GM18870 (cell line): ENCODE data around the gene MATR3.
A peak's percentile ranks its signal among the peaks of the same experiment; 100 is the strongest.
"Not testable (repeated sequence)": the region's sequence is repeated elsewhere in the genome, so short reads cannot be mapped to it uniquely, and the experiment has no call there.

Experiments
- ATAC-seq: cut with Tn5 transposase; IDR thresholded peaks from one replicate; pipeline ENCODE4 v1.9.1; 2021; ENCODE audit warnings: moderate library complexity; ENCODE audit not compliant: unreplicated experiment

The MATR3 gene

DNA sequence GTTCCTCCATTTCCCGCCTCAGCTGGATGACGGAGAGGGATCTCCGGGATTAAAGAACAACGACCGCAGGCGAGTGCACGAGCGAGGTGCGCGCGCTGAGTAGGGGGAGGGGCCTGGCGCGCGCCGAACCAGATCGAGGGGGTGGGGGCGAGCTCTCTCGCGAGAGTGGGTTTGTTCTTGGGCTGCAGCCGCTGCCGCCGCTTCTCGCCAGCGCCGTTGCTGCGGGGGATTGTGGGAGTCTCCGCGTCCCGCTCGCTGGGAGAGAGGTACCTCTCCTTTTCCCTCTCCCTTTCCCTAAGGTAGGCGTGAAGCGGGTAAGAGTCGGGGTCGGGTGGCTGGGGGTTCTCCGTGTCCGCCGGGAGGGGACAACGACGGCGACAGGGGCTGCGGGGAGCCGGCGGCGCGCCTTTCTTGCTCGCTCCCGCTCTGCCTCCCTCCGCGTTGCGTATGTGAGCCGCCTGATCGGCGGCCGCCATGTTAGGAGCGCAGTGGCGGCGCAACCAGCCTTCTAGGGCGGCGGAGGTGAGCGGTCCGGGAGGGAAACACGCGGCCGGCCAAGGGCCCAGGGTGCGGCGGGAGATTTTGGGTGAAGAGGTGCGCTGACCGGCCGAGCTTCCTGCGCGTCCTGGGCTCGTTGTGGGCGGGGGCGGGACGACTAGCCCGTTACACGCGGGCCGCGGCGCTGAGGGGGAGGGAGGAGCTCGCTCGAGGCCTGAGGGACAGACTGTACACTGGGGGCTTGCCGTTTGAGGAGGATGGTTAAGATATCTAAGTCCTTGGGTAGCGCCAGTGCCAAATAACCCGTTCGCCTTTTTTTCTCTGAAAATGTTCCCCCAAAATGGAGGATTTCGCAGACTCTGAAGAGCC is at the start of gene MATR3:
TSS of gene MATR3 (plus strand) at position 234 of the 867 bp plus-strand sequence. CDS start 13,676 bp downstream, outside the sequence.
- peak; percentile 50 for ATAC-seq

DNA sequence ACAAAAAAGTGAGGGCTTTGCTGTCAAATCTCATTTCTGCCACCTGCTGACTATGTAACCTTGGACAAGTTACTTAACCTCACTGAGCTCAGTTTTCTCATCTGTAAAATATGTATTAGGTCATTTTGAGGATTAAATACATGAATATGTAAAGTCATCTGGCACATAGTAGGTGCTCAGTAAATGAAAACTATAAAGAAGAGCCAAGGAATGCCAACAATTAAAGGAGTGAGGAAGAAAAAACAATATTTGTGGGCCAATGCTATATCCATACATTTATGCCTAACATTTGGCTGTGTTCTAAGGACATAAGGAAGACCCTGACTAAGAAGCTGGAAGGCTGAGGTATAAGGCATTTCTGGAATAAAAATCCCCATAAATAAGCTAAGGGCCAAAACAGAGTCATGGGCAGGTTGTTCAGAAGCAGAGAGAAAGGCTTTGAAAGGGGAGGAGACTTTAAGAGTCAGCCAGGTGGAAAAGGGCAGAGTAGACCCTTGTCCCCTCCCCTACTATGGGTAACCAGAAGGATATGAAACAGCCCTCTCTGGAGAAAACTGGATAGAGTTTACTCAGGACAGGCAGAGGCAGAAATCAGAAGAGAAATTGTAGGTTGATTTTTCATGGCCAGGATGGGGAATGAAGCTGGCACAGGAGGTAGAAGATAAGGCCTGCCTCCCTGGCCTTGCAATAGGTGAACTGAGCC is 47.8 kb upstream of the MATR3 start:
- no peak for ATAC-seq

GRCh38 chr5:139246394-139246793 is 47.1 kb upstream of the MATR3 start:
- ATAC-seq = no peak

DNA sequence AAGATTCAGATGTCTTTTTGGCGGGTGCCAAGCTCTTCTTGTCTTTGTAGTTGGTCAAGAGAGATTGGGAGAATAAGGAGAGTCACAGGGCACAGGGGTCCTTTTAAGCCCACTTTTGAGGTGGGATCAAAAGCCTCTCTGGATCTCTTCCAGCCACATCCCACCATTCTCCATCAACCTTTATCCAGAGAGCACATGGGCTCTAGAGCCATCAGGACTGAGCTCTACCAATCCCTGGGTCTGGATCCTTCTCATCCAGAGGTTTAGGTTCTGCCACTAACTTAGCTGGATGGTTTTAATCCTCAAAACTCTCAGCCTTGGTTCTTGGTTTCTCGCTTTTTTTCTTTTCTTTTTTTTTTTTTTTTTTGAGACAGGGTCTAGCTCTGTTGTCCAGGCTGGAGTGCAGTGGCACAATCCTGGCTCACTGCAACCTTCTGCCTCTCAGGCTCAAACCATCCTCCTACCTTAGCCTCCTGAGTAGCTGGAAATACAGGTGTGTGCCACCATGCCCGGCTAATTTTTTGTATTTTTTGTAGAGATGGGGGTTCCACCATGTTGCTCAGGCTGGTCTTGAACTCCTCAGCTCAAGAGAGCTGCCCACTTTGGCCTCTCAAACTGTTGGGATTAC is 44.6 kb upstream of the MATR3 start:
- ATAC-seq = no peak

GRCh38 chr5:139251281-139251687 is 42.3 kb upstream of the MATR3 start:
- no peak for ATAC-seq

DNA sequence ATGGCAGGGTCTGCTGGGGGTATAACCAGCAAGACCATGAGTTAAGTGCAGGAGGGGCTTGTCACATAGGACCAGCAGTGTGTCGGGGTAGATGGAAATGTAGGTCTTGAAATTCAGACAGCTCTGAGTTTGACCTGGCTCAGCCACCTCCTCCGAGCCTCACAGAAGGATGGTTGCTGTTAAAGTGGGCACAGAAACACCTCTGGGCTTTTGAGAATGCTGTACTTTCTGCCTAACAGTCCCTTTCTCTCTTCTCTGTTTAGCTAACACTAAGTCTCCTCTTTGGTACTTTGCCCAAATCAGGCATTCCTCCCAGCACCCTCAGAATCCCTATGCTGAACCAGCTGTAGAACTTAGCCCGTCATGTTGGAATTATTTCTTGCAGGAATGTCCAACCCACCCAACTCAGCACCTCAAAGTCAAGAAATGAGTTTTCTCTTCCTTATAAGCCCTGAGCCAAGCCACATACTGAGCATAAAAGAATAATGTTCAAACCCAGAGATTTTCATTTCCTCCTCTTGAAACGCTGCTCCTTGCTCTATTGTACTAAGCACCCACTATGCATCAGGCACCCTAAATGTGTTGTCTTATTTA is 41.7 kb upstream of the MATR3 start:
- ATAC-seq = no peak

DNA sequence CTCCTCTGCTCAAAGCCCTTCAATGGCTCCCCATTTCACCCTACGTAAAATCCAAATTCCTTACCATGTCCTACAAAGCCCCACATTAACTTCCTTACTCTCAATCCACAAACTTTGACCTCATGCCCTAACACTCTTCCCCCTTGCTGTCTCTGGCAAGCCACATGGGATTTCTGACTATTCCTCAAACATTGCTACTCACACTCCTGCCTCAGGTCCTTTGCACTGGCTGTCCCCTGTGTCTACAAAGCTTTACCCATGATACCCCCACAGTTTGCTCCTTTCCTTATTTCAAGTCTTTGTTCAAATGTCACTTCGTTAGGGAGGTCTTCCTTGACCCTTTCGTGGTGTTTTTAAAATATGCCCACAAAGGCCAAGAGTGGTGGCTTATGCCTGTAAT is 40.4 kb upstream of the MATR3 start:
- no peak for ATAC-seq

GRCh38 chr5:139256820-139257219 is 36.7 kb upstream of the MATR3 start:
- ATAC-seq = no peak

GRCh38 chr5:139262059-139262741 is 31.3 kb upstream of the MATR3 start:
- ATAC-seq = no peak

DNA sequence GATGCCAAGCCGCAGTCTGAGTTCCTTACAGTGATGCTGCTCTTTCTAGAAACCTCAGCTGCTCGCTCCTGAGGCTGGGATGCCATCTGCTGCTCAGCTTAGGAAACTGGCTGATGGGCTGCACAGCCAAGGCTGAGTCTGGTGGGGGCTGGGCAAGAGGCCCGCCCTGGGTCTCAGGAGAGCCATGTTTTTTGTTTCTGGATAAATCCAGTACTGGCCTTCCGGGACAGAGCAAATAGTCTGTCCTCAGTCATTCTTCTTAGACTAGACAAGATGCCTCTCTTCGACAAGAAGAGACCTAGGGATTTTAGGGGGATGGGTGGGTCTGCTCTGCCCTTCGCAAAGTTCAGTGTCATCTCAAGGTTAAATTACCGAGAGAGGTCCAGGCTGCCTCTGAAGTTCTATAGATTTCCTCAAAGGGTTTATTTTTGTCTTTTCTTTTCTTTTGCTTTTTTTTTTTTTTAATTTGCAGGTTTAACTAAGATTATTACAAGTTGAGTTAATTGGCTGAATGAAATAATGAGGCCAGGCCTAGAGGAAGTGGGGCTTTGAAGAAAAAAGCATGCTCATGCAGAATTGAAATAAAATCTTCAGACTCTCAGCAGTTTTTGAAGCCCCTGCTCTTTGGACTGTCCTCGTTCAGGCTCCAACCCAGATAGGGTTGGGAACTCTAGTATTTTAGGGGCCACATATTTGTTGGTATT is 30.6 kb upstream of the MATR3 start:
- ATAC-seq = no peak

DNA sequence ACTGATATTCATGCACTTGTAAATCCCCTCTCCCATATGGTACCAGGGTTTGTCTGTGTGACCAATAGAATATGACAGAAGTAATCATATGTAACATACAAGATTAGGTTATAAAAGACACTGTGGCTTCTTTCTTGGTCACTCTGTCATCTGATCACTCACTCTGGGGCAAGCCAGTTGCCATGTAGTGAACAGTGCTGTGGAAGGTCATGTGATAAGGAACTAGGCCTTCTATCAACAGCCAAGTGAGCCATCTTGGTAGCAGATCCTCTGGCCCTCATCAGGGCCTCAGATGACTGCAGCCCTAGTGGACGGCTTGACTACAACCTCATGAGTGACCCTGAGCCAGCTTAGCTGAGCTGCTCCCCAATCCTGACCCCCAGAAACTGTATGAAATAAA is 30.0 kb upstream of the MATR3 start:
- no peak for ATAC-seq

GRCh38 chr5:139263946-139264345 is 29.6 kb upstream of the MATR3 start:
- no peak for ATAC-seq

DNA sequence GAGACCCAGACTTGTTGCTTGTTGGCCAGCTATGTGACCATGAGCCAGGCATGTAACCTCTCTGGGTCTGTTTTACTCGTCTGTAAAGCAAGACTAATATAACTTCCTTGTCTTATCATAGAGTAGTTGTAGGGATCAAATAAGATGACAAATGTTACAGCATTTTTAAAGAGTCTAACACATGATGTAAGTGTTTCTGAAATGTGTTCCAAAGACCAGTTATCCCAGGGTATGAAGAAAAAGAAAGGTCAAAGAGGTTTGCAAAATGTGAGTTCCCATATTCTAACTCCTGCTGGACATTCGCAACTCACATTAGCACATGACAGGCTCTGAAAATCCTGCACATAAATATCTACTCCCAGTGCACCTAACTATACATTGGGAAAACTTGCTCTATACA is 28.5 kb upstream of the MATR3 start:
- no peak for ATAC-seq

- no peak for ATAC-seq
Observed at GRCh38 chr5:139266236-139266635, 27.3 kb upstream of the MATR3 start.

- no peak for ATAC-seq
Observed at GRCh38 chr5:139267481-139267880, 26.1 kb upstream of the MATR3 start.

DNA sequence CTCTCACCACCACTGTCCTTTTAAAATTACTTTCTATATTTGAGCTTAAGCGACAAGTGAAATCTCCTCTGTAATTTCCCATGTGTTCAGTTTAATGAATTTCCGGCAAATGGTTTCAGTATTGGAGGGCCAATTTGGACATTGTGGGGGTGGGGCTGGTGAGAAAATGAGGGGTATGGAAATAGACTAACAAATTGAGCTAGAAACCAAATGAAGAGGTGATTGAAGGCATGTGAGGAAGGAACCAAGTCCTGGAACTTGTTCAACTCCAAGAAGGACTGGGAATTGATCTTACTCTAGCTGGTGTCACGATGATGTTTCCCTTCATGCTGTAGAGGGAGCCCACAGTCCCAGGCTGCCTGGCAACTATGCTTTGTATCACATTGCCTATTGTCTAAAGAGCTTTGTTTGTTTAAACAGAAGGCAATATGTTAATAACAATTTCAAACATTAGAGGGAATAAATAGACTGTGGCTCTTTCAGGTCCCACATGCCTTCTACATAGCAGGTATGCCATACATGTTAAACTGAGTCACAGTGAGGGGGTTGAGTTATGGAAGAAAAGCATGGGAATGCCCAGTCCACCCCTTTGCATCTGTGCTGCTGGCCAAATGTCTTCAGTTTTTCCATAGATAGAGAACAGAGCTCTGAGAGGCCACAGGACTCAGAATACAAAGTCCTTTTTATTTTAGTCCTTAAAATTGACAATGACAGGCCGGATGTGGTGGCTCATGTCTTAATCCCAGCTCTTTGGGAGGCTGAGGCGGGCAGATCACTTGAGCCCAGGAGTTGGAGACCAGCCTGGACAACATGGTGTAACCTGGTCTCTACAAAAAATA is 25.0 kb upstream of the MATR3 start:
- no peak for ATAC-seq

DNA sequence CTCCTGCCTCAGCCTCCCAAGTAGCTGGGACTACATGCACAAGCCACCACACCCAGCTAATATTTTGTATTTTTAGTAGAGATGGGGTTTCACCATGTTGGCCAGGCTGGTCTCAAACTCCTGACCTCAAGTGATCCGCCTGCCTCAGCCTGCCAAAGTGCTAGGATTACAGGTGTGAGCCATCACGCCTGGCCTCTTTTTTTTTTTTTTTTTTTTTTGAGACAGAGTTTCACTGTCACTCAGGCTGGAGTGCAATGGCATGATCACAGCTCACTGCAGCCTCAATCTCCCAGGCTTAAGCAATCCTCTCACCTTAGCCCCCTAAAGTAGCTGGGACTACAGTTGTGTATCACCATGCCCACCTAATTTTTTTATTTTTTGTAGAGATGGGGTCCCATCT is 22.8 kb upstream of the MATR3 start:
- not testable (repeated sequence) for ATAC-seq

DNA sequence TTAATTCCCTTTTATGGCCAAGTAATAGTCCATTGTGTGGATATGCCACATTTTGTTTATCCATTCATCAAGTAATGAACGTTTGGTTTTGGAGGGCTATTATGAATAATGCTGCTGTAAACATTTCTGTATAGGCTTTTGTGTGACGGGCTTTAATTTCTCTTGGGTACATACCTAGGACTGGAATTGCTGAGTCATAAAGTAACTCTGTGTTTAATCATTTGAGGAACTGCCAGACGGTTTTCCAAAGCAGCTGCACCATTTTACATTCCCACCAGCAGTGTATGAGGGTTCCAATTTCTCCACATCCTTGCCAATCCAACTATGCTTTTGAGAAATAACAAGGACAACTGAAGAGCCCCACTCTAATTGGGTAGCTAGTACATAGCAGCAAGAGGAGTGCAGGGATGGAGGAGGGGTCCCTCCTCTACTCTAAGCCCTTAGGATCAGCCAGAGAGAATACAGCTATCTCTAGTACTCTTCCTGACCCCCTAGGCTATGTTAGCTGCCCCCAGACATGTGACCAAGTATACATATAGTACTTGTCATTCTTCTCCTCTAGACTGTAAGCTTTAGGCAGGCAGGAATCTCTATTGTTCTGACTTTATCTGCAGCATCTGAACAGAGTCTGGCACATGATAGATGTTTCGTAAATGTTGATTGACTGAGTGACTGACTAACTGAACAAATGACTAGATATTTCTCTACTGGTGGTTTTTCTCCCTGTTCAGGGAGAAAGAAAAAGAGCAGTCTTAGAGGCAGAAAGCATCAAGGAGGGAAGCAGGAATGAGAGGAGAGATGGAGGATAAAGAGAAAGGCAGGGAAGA is 22.1 kb upstream of the MATR3 start:
- ATAC-seq = no peak
